ENCODE data around the gene OR10T2.

GRCh38 chr1:158407092-158407491, 7.8 kb upstream of the OR10T2 start:
- TF ChIP-seq CTCF (IDR thresholded peaks at IDR 0.05; ENCODE audit: low read length) (no peak), EZH2 (optimal IDR thresholded peaks at IDR 0.05; ENCODE audit: low read depth, low read length) (no peak)
